Uterus (tissue), 2 donors: ENCODE data around the gene S100A8.

Source experiments
- POLR2A ChIP-seq, 2 donors: fragments of 450-650 bp; IDR thresholded peaks; one replicate each; pipeline ENCODE4 v1.6.1; 2016; ENCODE audit warnings: antibody characterized with exemption in 2 of 2, mild to moderate bottlenecking in 1 of 2, moderate library complexity in 1 of 2
- TF ChIP-seq, protein P1 (sequence below), 4 experiments: fragments of 200-600 bp in 2 of 4; fragments of 450-650 bp in 2 of 4; sonication (generic) in 2 of 4; IDR thresholded peaks; one replicate each; pipeline ENCODE4 v1.5.1; 2016 to 2019; ENCODE audit warnings: antibody characterized with exemption in 4 of 4, mild to moderate bottlenecking in 2 of 4, moderate library complexity in 1 of 4

GRCh38 chr1:153360190-153360589 is 30.7 kb downstream of the S100A8 start:
- TF ChIP-seq POLR2A (IDR thresholded peaks at IDR 0.05) = no peak
- TF ChIP-seq, protein P1, sequence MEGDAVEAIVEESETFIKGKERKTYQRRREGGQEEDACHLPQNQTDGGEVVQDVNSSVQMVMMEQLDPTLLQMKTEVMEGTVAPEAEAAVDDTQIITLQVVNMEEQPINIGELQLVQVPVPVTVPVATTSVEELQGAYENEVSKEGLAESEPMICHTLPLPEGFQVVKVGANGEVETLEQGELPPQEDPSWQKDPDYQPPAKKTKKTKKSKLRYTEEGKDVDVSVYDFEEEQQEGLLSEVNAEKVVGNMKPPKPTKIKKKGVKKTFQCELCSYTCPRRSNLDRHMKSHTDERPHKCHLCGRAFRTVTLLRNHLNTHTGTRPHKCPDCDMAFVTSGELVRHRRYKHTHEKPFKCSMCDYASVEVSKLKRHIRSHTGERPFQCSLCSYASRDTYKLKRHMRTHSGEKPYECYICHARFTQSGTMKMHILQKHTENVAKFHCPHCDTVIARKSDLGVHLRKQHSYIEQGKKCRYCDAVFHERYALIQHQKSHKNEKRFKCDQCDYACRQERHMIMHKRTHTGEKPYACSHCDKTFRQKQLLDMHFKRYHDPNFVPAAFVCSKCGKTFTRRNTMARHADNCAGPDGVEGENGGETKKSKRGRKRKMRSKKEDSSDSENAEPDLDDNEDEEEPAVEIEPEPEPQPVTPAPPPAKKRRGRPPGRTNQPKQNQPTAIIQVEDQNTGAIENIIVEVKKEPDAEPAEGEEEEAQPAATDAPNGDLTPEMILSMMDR (IDR thresholded peaks at IDR 0.05) = no peak
